Activated naive CD4-positive, alpha-beta T cell treated with anti-CD3 and anti-CD28 coated beads, Interleukin-2, amount 50 U/mL, for 16 hours (primary cell): ENCODE results near the gene ANKRD27.
A peak's percentile ranks its signal among the peaks of the same experiment; 100 is the strongest.
"Not testable (repeated sequence)": the region's sequence is repeated elsewhere in the genome, so short reads cannot be mapped to it uniquely, and the experiment has no call there.

Experiments used
- DNase-seq: peaks from one replicate; pipeline ENCODE4 v3.0.0-alpha.2; 2020

ANKRD27 gene

DNA sequence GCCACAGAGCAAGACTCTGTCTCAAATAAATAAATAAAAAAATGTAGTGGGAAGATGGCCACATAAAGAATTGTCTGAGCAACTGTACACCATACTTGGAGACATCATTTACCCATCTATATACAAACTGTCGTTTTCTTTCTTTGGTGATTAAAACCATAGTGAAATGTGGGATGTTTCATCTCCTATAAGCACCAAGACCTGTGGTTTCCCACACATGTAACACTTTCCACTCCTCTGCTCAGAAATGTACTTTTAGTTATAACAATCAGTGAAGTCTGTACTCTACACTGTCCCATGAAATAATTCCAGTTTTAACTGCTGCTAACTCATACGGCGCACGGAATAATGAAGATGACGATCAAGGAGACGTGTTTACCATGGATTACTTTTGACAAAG, 75.7 kb downstream of the ANKRD27 start:
- DNase-seq: no peak

- no peak for DNase-seq
Observed at GRCh38 chr19:32598022-32598421, 77.0 kb downstream of the ANKRD27 start.

DNA sequence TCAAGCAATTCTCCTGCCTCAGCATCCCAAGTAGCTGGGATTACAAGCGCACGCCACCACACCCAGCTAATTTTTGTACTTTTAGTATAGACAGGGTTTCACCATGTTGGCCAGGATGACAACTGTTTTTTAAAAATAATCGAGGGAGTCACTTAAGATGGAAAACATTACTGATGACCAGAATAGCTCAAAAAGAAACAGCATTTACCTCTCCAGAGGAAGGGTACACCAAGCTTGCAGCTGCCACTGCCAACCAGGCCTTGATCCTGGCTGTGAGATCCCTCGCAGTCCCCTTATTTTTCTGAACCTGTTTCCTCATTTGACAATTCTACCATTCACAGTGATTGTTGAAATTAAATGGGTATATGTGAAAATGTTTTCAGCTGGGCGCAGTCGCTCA, 79.5 kb downstream of the ANKRD27 start:
- DNase-seq: no peak

- no peak for DNase-seq
Observed at GRCh38 chr19:32594021-32594420, 81.0 kb downstream of the ANKRD27 start.

DNA sequence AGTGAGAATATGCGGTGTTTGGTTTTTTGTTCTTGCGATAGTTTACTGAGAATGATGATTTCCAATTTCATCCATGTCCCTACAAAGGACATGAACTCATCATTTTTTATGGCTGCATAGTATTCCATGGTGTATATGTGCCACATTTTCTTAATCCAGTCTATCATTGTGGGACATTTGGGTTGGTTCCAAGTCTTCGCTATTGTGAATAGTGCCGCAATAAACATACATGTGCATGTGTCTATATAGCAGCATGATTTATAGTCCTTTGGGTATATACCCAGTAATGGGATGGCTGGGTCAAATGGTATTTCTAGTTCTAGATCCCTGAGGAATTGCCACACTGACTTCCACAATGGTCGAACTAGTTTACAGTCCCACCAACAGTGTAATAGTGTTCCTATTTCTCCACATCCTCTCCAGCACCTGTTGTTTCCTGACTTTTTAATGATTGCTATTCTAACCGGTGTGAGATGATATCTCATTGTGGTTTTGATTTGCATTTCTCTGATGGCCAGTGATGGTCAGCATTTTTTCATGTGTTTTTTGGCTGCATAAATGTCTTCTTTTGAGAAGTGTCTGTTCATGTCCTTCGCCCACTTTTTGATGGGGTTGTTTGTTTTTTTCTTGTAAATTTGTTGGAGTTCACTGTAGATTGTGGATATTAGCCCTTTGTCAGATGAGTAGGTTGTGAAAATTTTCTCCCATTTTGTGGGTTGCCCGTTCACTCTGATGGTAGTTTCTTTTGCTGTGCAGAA, 87.1 kb downstream of the ANKRD27 start:
- DNase-seq: not testable (repeated sequence)

GRCh38 chr19:32581705-32582179, 93.2 kb downstream of the ANKRD27 start:
- DNase-seq: no peak

GRCh38 chr19:32580901-32581704, 93.9 kb downstream of the ANKRD27 start, which contains the start of gene PDCD5:
Gene PDCD5 (plus strand): TSS chr19:32581190. CDS start chr19:32581262, 72 bp downstream.
- peak; percentile 98 for DNase-seq

- no peak for DNase-seq
Observed at GRCh38 chr19:32580353-32580900, 94.6 kb downstream of the ANKRD27 start.

GRCh38 chr19:32576790-32577189, 98.2 kb downstream of the ANKRD27 start:
- DNase-seq: no peak

DNA sequence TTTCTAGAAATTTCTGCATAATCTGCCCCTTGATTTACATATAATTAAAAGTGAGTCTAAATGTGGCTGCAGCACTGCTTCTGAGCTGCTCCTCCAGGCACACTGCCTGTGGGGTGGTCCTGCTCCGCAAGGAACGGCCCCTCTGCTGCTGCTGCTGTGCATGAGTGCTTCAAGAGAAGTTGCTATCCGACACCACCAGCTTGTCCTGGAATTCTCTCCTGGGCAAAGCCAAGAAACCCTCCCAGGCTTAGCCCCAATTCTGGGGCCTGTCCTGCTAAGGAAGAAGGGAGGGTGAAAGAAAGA, 101.5 kb downstream of the ANKRD27 start:
- DNase-seq: no peak

DNA sequence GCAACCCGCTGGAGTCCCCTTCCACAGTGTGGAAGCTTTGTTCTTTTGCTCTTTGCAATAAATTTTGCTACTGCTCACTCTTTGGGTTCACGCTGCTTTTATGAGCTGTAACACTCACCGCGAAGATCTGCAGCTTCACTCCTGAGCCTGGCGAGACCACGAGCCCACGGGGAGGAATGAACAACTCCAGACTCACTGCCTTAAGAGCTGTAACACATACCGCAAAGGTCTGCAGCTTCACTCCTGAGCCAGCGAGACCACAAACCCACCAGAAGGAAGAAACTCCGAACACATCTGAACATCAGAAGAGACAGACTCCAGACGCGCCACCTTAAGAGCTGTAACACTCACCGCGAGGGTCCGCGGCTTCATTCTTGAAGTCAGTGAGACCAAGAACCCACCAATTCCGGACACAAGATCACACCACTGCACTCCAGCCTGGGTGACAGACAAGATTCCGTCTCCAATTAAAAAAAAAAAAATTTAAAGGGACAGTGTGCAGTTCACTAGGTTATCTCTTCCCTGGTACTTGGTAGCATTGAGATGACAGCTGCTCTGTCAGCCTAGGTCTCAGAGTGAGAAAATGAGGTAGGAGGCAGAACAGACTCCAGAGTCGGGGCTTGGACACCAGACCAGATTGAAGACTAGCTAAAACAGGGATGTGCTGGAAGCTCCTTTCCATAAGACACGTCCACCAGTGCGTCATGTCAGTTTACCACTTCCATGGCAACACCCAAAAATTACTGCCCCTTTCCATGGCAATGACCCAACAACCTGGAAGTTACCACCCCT, 102.1 kb downstream of the ANKRD27 start:
- not testable (repeated sequence) for DNase-seq

DNA sequence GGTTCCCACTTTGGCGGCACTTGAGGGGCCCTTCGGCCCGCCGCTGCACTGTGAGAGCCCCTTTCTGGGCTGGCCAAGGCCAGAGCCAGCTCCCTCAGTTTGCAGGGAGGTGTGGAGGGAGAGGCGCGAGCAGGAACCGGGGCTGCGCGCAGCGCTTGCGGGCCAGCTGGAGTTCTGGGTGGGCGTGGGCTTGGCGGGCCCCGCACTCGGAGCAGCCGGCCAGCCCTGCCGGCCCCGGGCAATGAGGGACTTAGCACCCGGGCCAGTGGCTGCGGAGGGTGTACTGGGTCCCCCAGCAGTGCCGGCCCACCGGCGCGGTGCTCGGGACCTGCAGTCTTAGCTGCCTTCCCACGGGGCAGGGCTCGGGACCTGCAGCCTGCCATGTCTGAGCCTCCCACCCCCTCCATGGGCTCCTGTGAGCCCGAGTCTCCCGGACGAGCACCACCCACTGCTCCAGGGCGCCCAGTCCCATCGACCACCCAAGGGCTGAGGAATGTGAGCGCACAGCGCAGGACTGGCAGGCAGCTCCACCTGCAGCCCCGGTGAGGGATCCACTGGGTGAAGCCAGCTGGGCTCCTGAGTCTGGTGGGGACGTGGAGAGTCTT, 103.4 kb downstream of the ANKRD27 start:
- DNase-seq: not testable (repeated sequence)

GRCh38 chr19:32570081-32570785, 104.7 kb downstream of the ANKRD27 start:
- peak; percentile 39 for DNase-seq

GRCh38 chr19:32567486-32567885, 107.5 kb downstream of the ANKRD27 start:
- no peak for DNase-seq

GRCh38 chr19:32566246-32566830, 108.6 kb downstream of the ANKRD27 start:
- DNase-seq: no peak

DNA sequence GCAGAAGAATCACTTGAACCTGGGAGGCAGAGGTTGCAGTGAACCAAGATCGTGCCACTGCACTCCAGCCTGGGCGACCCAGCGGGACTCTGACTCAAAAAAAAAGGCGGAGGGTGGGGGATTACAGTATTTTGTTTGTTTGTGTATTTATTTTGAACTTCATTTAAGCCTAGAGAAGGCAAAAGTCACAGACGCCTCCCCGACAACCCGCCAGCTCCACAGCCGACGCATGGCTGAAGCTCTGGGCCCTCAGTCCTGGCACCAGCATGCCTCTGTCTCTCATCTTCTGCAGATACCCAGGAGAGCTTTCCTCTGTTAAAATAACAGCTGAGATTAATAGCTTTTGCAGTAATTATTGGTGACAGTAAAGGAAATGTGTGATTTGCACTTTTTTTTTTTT, 111.2 kb downstream of the ANKRD27 start:
- DNase-seq: no peak

DNA sequence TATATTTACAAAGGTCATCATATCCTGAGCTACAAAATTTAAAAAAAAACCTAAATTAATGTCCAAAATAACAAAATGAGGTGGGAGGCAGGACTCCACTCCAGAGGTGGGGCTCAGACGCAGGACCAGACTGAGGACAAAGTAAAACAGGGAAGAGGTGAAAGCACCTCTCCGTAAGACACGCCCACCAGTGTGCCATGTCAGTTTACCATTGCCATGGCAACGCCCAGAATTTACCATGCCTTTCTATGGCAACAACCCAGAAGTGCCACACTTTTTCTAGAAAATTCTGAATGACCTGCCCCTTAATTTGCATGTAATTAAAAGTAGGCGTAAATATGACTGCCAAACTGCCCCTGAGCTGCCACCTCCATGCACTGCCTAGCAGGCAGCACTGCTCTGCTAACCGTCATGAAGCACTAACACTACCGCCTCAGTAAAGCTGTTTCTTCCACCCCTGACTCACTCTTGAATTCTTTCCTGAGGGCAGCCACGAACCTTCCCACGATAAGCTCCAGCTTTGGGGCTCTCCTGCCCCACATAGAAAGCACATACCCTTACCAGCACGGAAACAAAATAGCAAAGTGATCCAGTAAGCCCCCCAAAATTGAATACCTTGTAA, 116.3 kb downstream of the ANKRD27 start:
- DNase-seq: no peak

GRCh38 chr19:32555786-32556185, 119.2 kb downstream of the ANKRD27 start:
- DNase-seq: no peak

DNA sequence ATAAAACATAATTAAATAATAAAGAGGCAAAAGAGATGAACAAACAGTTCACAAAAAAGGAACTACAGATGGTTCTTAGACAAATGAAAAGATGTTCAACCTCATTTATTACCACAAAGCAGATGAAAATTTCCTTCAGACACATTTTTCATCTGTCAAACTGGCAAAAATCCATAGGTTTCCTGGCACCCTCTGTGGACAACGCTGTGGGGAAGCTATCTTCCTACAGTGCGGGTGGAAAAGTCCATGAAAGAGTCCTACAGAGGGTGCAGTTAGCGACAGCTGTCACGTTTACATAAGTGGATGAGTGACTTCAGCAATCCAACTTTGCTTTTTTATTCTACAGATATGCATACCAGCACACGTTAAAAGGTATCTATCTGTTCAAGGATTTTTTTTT, 124.3 kb downstream of the ANKRD27 start:
- no peak for DNase-seq
